ENCODE data around the gene DIAPH3. TPM values are rescaled to one million over a fixed set of nuclear protein-coding genes. Genes with fewer than 3 reads are reported as not detected.
"Not testable (repeated sequence)": the region's sequence is repeated elsewhere in the genome, so short reads cannot be mapped to it uniquely, and the experiment has no call there.

DIAPH3 gene
- total RNA-seq, 1 experiment from 2014 or later: 11.4 TPM

- no TSS peak for BruUV-seq (replicated peaks)
- intact Hi-C loops (cut with micrococcal nuclease; ENCODE audit: unreplicated experiment): no loop called here
- H3K4me3 Mint-ChIP-seq (ENCODE audit: low read depth, unreplicated experiment): no peak overlapping the region
These were observed 47.0 kb upstream of the DIAPH3 start for GRCh38 chr13:60210510-60211330.

DNA sequence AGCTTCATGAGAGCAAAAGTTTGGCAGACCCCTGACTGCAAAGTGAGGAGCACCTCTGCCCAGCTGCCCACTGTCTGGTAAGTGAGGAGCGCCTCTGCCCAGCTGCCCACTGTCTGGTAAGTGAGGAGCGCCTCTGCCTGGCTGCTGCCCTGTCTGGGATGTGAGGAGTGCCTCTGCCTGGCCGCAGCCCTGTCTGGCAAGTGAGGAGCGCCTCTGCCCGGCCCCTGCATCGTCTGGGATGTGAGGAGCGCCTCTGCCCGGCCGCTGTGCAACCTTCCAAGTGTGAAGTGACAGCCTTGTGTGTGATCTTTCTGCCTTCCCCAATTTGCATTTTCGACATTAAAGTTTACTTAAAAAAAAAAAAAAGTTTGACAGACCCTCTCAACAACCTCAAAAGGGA is 41.8 kb upstream of the DIAPH3 start:
- H3K27ac Mint-ChIP-seq (ENCODE audit: unreplicated experiment); H3K27me3 Mint-ChIP-seq (ENCODE audit: unreplicated experiment); H3K4me3 Mint-ChIP-seq (ENCODE audit: low read depth, unreplicated experiment); H3K36me3 Mint-ChIP-seq (ENCODE audit: insufficient read depth, unreplicated experiment); intact Hi-C loops (cut with micrococcal nuclease; ENCODE audit: unreplicated experiment); DNase-seq; H3K4me1 Mint-ChIP-seq (ENCODE audit: low read depth, unreplicated experiment); CTCF ChIA-PET; BruUV-seq (replicated peaks); H3K9me3 Mint-ChIP-seq (ENCODE audit: low read depth, unreplicated experiment): not testable (repeated sequence)

More at GRCh38 chr13:60210510-60211330, 47.0 kb upstream of the DIAPH3 start:
- DNase-seq: no peak
- no peaks in the 10 kb centered on the region for H3K9me3 Mint-ChIP-seq (ENCODE audit: low read depth, unreplicated experiment)
- TF ChIP-seq, protein P1, sequence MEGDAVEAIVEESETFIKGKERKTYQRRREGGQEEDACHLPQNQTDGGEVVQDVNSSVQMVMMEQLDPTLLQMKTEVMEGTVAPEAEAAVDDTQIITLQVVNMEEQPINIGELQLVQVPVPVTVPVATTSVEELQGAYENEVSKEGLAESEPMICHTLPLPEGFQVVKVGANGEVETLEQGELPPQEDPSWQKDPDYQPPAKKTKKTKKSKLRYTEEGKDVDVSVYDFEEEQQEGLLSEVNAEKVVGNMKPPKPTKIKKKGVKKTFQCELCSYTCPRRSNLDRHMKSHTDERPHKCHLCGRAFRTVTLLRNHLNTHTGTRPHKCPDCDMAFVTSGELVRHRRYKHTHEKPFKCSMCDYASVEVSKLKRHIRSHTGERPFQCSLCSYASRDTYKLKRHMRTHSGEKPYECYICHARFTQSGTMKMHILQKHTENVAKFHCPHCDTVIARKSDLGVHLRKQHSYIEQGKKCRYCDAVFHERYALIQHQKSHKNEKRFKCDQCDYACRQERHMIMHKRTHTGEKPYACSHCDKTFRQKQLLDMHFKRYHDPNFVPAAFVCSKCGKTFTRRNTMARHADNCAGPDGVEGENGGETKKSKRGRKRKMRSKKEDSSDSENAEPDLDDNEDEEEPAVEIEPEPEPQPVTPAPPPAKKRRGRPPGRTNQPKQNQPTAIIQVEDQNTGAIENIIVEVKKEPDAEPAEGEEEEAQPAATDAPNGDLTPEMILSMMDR (IDR thresholded peaks at IDR 0.05; ENCODE audit: unreplicated experiment): no peak
- H3K4me1 Mint-ChIP-seq (ENCODE audit: low read depth, unreplicated experiment): no peaks in the 10 kb centered on the region
- H3K36me3 Mint-ChIP-seq (ENCODE audit: insufficient read depth, unreplicated experiment): no peaks in the 10 kb centered on the region
- no peaks in the 10 kb centered on the region for H3K27me3 Mint-ChIP-seq (ENCODE audit: unreplicated experiment)
- H3K27ac Mint-ChIP-seq (ENCODE audit: unreplicated experiment): no peak overlapping the region
- CTCF ChIA-PET: no interaction called here

GRCh38 chr13:60201286-60201685 is 37.6 kb upstream of the DIAPH3 start:
- CTCF ChIA-PET: no interaction called here
- Mint-ChIP-seq H3K4me1 (ENCODE audit: low read depth, unreplicated experiment) (no peaks in the 10 kb centered on the region), H3K27me3 (ENCODE audit: unreplicated experiment) (no peaks in the 10 kb centered on the region), H3K9me3 (ENCODE audit: low read depth, unreplicated experiment) (no peaks in the 10 kb centered on the region), H3K27ac (ENCODE audit: unreplicated experiment) (no peak overlapping the region), H3K36me3 (ENCODE audit: insufficient read depth, unreplicated experiment) (no peaks in the 10 kb centered on the region), H3K4me3 (ENCODE audit: low read depth, unreplicated experiment) (no peak overlapping the region)
- DNase-seq: no peak
- no TSS peak for BruUV-seq (replicated peaks)
- intact Hi-C loops (cut with micrococcal nuclease; ENCODE audit: unreplicated experiment): no loop called here
- TF ChIP-seq, protein P1 (IDR thresholded peaks at IDR 0.05; ENCODE audit: unreplicated experiment): no peak

GRCh38 chr13:60195893-60196292 is 32.2 kb upstream of the DIAPH3 start:
- H3K36me3 Mint-ChIP-seq (ENCODE audit: insufficient read depth, unreplicated experiment); H3K4me1 Mint-ChIP-seq (ENCODE audit: low read depth, unreplicated experiment); BruUV-seq (replicated peaks); H3K27me3 Mint-ChIP-seq (ENCODE audit: unreplicated experiment); CTCF ChIA-PET; DNase-seq; intact Hi-C loops (cut with micrococcal nuclease; ENCODE audit: unreplicated experiment); H3K9me3 Mint-ChIP-seq (ENCODE audit: low read depth, unreplicated experiment); H3K4me3 Mint-ChIP-seq (ENCODE audit: low read depth, unreplicated experiment); H3K27ac Mint-ChIP-seq (ENCODE audit: unreplicated experiment): not testable (repeated sequence)

GRCh38 chr13:60182907-60183306 is 19.2 kb upstream of the DIAPH3 start:
- TF ChIP-seq, protein P1 (IDR thresholded peaks at IDR 0.05; ENCODE audit: unreplicated experiment): no peak
- Mint-ChIP-seq H3K27ac (ENCODE audit: unreplicated experiment) (no peak overlapping the region), H3K36me3 (ENCODE audit: insufficient read depth, unreplicated experiment) (no peaks in the 10 kb centered on the region), H3K27me3 (ENCODE audit: unreplicated experiment) (no peaks in the 10 kb centered on the region), H3K9me3 (ENCODE audit: low read depth, unreplicated experiment) (no peaks in the 10 kb centered on the region), H3K4me1 (ENCODE audit: low read depth, unreplicated experiment) (no peaks in the 10 kb centered on the region), H3K4me3 (ENCODE audit: low read depth, unreplicated experiment) (no peak overlapping the region)
- no TSS peak for BruUV-seq (replicated peaks)
- intact Hi-C loops (cut with micrococcal nuclease; ENCODE audit: unreplicated experiment): no loop called here
- no peak for DNase-seq
- CTCF ChIA-PET: no interaction called here

Data from Calu3 (cell line).